Femur (tissue), 1 donor: ENCODE measurements around the gene HOXD3.
A peak's percentile ranks its signal among the peaks of the same experiment; 100 is the strongest.

Experiments used
- DNase-seq: peaks from one replicate; pipeline ENCODE4 v3.0.0-alpha.2; 2017

Gene HOXD3

DNA sequence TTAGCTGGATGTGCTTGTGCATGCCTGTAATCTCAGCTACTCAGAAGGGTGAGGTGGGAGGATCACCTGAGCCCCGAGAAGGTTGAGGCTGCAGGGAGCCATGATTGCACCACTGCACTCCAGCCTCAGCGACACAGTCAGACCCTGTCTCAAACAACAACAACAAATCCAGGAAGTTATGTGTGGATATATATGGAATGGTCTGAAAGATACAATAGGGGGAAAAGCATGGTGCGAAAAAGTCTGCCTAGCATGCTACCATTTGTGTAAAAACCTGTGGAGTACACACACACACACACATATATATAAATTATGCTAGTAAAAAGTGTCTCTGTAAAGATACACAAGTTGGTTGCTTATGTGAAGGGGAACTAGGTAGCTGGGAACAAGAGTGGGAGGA is 24.4 kb downstream of the HOXD3 start:
- no peak for DNase-seq

DNA sequence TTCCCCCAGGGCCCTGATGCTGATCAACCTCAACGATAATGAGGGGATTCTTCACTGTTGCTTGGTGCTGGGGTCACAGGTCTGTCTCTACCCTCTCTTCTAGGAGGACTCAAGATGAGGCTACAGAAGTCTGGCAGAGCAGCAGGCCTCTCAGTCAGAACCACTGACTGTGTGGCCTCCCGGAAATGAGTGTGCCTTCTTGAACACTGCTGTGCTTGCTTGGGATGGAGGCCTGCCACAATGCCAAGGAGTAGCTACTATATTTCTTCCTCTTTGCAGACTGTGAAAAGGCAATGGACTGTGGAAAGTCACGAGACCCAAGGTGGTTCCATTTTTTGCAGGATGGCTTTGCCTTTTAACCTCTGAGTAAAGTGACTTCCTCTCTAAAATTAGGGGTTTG is 25.6 kb downstream of the HOXD3 start:
- DNase-seq, result no peak

DNA sequence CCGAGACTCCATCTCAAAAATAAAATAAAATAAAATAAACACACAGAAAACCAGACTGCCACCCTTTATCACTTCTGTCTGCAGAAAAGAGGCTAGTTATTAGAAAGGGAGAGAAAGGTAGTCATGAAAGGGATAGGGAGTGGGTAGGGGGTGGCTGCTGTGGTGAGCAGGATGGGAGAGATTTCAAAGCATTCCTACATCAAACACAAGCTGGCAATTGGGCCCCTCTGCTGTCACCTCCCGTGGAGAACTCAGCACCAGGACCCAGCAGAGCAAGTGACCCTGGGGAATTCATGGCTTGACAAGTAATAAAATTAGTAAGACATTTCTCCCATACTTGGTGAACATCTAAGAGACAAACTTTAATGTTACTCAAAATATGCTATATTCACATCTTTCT is 27.6 kb downstream of the HOXD3 start:
- no peak for DNase-seq

DNA sequence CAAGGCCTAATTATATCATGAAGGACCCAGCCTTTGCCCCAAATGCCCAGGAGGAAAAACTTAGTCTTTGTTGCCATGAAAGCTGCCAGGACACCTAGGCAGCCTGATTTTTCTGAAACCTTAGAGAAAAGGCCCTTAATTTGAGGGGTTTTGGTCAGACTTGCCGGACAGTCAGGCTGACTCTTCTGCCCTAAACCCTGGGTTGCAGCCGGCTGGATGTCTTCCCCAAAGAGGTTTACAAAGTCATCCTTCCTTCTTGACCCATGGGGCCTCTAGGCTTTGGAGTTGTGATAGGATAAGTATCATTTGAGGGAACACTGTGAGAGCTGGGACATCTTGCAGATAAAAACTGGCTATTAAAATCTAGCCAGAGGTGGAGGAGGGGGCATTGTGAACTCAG is 28.9 kb downstream of the HOXD3 start:
- no peak for DNase-seq

DNA sequence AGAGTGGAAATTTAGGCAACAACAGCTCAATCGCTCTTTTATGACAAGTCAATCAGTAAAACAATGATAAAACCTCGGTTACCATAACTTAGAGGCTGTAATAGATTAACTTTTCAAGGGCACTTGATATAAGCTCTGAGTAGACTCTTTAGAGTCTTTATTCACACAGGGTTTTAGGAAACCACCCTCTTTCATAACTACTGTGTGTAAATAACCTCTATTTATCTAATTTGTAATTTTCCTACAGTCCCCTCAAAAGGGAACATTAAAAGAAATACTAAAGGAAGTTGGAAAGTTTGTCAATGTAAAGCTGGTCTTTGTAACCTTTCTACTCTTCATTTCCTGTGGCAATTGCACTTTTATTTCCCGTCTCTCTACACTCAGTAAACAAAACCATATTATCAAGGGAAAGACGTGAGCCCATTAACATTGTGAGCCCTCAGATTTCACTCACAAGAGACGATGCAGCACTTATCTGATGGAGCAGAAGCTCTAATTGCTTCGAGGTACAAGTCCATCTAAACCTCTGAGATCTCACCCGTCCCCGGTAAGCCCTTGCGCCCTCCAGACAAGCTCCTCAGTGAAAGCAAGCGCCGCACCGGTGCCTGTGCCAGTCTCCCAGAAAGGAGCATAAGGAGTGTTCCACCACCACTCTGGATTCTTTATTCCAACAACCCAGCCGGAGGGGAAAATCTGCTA is 30.2 kb downstream of the HOXD3 start:
- no peak for DNase-seq

DNA sequence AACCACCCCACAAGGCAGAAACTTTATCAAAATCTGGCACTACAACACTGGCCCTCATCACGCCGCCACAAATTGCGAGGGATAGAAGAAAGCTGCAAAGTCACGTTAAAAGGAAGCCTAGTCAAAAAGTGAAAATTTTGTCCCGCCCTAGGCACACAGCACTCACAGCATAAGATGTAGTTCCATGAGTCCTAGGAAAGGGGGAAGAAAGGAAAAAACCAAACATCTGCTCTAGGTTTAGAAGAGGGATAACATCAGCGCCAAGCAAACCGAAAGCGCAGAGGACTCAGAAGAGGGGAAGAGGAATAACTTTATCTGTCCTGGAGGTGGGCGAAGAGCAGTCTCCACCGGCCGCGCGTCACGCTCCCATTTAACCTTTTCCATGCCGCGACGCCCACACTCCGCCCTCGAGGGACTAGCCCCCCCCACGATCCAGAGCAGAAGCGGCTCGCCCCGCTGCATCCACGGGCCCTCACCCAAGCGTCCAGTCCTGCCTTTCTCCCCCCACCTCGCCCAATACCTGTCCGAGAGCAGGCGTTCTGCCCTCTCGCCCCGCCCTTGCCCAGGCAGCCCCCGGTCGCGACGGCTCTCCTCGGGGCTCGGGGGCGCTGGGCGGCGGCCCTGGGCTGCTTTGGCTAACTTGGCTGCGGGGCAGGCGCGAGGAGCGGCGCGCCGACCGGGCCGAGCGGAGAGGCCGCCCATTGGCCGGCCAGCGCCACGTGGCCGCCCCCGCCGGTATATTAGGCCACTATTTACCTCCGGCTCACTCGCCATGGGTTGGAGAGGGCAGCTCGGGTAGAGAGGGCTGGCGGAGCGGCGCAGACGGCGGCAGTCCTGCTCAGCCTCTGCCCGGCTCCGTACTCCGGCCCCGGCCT is 31.0 kb downstream of the HOXD3 start, which contains the start of gene HOXD1:
Gene HOXD1, plus strand, starts transcription at position 770 of the 875 bp plus-strand sequence. CDS start 134 bp downstream, outside the sequence.
- DNase-seq, result peak; percentile 50

DNA sequence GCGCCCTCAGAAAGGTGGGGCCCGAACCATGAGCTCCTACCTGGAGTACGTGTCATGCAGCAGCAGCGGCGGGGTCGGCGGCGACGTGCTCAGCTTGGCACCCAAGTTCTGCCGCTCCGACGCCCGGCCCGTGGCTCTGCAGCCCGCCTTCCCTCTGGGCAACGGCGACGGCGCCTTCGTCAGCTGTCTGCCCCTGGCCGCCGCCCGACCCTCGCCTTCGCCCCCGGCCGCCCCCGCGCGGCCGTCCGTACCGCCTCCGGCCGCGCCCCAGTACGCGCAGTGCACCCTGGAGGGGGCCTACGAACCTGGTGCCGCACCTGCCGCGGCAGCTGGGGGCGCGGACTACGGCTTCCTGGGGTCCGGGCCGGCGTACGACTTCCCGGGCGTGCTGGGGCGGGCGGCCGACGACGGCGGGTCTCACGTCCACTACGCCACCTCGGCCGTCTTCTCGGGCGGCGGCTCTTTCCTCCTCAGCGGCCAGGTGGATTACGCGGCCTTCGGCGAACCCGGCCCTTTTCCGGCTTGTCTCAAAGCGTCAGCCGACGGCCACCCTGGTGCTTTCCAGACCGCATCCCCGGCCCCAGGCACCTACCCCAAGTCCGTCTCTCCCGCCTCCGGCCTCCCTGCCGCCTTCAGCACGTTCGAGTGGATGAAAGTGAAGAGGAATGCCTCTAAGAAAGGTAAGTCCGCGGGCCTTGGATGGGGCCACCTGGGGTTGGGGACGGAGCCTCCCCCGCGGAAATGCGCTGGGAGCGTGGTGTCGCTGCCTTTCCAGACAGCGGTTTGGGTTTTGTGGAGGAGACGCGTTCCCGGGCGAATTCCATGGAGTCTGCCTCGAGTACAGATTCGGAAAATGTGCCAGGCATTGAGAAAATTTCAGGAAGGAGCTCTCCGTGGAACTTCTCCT is 31.9 kb downstream of the HOXD3 start:
- no peak for DNase-seq

DNA sequence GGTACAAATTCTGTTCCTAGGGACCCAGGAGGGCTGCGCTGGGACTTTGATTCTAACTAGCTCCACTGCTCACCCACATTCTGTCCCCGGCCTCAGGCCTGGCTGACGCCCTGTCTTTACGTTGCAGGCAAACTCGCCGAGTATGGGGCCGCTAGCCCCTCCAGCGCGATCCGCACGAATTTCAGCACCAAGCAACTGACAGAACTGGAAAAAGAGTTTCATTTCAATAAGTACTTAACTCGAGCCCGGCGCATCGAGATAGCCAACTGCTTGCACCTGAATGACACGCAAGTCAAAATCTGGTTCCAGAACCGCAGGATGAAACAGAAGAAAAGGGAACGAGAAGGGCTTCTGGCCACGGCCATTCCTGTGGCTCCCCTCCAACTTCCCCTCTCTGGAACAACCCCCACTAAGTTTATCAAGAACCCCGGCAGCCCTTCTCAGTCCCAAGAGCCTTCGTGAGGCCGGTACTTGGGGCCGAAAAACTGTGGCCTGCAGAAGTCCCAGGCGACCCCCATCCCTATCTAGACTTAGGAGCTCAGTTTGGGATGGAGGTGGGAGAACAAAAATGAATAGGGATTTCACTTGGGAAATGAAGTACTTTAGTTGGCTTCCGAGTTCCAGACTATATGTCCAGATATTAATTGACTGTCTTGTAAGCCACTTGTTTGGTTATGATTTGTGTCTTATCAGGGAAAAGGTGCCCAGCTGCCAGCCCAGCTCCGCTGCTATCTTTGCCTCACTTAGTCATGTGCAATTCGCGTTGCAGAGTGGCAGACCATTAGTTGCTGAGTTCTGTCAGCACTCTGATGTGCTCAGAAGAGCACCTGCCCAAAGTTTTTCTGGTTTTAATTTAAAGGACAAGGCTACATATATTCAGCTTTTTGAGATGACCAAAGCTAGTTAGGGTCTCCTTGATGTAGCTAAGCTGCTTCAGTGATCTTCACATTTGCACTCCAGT is 32.9 kb downstream of the HOXD3 start:
- no peak for DNase-seq

DNA sequence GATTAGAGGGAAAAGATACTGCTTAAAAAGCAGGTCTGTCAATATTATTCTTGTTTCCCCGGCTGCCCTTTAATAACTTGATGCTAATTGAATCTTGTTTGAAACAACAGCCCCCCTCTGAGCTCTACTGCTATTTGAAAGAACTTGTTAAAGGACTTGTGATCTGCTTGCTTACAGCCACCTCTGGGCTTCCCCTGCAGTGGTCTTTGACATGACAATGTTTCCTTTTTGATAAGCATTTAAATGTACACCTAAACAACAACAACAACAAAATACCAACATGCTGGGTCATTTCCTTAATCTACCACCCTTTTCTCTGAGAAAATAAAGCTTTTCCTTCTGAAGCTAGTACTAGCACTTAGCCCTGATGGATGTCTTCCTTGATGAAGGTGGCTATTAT is 35.2 kb downstream of the HOXD3 start:
- no peak for DNase-seq

DNA sequence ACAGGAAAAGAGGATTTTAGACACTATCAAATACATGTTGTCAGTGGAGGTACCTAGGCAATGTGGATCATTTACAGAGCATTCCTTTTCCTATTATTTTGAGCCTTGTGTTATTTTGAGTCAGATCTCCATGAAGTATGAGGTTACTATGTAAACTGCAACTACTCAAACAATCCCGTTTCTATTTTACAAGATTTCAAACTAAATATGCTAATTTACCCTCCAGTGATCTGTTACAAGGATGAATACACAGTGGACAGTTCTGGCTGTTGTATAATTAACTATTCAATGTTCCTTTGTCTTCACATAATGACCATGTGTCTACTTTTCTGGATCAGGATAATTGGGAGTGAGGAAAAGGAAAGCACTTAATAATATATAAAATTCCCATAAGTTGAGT is 35.9 kb downstream of the HOXD3 start:
- no peak for DNase-seq

DNA sequence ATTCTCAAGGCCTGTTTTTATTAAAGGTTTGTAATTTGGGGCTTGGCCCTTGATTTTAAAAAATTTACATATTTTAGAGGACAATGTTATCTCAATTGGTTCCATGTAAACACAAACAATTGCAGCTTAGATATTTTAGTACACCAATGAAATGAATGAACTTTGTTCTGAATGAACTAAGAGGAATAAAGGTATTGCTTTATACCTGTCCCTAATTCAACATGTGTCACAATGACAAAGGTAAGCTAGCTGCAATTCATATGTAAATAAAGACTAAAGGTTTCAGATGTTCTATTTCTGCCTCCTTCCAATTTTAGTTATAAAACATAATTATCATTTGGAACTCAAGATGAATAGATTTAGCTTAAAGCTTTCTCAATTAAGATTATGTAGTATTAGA is 42.8 kb downstream of the HOXD3 start:
- DNase-seq, result no peak

DNA sequence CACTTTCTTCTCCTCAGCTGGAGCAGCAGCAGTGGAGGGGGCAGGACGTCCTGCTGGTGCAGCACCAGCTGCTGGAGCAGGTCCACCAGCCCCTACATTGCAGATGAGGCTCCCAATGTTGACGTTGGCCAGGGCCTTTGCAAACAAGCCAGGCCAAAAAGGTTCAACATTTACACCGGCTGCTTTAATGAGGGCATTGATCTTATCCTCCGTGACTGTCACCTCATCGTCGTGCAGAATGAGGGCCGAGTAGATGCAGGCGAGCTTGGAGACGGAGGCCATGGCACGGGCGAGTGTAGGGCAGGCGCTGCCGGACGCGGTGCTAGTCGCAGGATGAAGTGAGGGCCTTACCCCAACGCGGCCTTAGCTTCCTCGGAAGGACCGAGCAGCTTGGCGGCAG is 43.9 kb downstream of the HOXD3 start:
- DNase-seq, result no peak

DNA sequence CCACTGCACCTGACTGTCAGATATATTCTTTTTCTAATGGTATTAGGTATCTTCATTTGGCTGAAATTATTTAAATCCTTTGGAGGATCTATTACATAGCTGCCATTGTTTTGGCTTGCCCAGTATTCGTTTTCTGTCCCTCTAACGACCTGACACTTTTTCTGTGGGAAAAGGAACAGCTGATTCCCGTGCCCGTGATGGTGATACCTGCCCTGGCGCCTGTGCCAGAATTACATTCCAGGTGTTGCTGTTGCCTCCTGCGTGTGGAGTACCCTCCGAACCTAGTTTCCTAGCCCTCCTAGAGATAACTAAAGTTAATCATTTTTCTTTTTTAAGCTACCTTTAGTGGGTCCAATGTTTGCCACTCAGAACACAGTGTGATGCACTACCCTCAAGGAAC is 45.4 kb downstream of the HOXD3 start:
- DNase-seq, result no peak

DNA sequence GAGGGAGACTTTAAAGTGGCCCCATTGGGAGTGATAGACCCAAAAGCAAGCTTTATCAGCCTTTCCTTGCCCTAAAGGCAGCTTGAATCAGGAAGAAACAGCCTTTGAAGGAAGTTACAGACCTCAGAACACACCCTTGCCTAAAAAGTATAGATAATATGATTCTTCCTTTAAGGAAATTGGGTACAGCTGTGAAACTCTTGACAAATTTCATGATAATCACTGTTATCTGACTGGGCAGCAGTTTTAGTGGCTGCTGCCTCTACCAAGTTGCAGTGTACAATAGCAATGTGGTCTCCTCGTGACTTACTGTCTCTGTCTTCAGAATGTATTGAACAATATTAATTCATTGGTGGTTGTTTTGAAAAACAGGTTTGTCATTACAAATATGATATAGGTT is 48.0 kb downstream of the HOXD3 start:
- DNase-seq, result no peak

DNA sequence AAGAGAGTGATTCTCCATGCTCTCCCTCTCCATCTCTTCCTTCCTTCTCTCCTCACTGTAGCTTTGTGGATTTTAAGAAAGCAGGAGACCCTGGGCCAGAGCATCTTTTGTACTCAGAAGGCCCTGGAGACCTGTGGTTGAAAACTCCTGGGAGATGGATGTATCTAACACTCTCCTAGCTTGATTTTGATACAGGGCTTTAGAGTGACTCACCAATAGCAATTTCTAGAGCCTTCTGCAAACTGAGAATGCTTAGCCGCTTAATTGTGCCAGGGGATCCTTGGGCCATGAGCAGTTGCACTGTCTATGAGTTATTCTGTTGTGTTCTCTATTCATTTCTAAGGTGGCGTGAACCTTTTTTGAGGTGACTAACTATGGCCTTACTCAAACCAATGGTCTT is 49.0 kb downstream of the HOXD3 start:
- DNase-seq, result no peak

DNA sequence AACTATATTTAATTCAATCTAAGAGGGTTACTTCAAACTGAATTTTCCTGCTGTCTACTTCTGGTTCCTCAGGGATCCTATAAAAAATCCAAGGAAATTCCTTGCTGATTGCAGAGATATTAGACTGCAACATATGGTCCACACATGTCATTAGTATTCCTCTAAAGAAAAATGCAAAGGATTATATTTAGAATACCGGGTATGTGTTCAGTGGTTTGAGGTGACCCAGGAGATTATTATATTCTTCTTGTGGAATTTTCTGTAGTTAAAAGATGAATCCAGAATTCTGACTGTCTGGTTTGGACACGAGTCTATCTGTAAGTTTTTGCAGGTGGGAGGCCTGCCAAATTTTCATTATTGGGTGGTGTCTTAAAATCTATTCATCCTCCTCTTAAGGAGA is 49.6 kb downstream of the HOXD3 start:
- DNase-seq, result no peak

DNA sequence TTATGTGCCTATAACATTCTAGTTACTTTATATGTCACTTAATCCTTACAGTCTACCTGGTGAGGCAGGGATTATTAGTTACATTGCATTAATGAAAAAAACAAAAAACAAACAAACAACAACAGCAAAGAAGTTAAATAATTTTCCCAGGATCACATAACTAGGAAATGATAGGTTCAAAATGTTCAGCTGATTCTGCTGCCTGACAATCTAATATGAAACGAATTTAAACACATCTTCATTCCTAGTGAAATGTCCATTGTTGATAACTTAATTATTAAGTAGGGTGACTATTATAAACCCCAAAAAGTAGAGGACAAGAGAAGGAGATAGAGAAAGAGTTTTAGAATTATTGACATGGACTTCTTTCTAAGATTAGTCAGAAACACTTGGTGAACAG is 54.0 kb downstream of the HOXD3 start:
- DNase-seq, result no peak

DNA sequence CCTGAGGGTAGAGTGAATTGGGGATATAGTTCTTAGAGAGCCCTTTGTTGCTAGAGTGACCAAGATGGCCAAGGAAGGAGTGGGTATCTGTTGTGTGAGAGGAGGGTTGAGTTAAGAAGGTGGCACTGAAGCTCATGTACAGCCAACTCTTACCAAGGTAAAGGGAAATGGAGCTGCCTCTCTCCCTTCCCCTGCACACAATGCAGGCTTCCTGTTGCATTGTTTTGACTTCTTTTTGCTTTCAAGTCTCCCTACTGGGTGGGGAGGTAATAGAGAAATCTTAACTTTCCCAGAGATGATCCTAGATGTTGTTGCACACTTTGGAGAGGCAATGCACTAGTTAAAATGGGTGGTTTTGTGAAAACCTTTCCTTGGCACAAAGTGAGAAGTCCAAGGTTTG is 55.2 kb downstream of the HOXD3 start:
- DNase-seq, result no peak

DNA sequence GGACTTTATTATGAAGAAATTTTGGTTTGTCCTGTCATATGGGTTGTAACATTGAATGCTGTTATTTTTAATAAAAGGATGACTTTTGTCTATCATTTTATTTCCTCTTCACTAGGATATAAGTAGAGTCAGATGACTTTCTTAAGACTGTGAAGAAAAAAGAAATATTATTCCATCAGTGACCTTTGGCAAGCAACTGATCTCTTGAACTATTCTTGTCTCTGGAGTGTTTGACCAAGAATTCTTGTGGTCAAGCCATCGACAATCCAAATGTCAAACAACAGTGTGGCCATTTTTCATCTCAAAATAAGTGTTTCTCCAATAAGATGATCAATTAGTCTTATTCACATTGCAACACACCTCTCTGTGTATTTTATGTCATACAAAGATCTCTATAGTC is 56.3 kb downstream of the HOXD3 start:
- DNase-seq, result no peak
